ENCODE data around the gene CLCN2.

CLCN2 gene

GRCh38 chr3:184359610-184360009, 1.8 kb downstream of the CLCN2 start:
- Histone ChIP-seq H3K9ac (ENCODE audit: low read depth, low read length) (no peak overlapping the region), H3K9me3 (ENCODE audit: control insufficient read depth, insufficient read depth, low read length) (no peaks in the 10 kb centered on the region), H3K36me3 (ENCODE audit: insufficient read depth, low read length) (no peaks in the 10 kb centered on the region), H3K4me1 (ENCODE audit: insufficient read depth, low read length) (peaks cover 11% of the 10 kb centered on the region)

GRCh38 chr3:184358921-184359350, 2.5 kb downstream of the CLCN2 start:
- Histone ChIP-seq H3K9ac (ENCODE audit: low read depth, low read length) (no peak overlapping the region), H3K4me1 (ENCODE audit: insufficient read depth, low read length) (peaks cover 12% of the 10 kb centered on the region), H3K36me3 (ENCODE audit: insufficient read depth, low read length) (no peaks in the 10 kb centered on the region), H3K9me3 (ENCODE audit: control insufficient read depth, insufficient read depth, low read length) (no peaks in the 10 kb centered on the region)

DNA sequence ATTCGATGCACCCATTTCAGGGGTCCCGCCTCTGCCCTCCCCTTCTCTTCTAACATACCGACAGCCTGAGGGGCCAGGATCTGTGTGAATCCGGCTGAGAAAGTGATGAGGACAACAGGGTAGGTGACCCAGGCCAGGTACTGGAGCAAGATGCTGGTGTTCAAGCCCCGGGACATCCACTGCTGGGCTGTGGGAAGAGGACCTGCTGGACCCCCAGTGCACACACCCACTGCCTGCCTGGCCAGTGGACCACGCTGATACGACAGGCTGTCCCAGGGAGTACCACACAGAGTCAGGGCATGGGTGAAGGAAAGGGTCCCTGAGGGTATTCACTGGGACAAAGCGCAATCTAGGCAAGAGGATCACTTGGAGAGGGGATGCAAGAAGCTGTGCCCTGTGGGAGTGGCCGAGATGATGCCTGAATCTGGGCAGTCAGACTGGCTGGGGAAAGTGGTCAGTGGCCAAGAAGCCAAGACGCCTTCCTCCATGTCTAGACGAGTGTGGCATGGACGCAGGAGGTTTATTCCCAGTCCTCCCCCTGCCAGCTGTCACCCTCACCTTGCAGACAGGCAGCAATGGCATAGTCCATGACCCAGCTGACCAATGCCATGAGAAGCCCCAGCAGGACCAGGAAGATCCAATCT, 3.2 kb downstream of the CLCN2 start:
- Histone ChIP-seq H3K36me3 (ENCODE audit: insufficient read depth, low read length) (no peaks in the 10 kb centered on the region), H3K9me3 (ENCODE audit: control insufficient read depth, insufficient read depth, low read length) (no peaks in the 10 kb centered on the region), H3K4me1 (ENCODE audit: insufficient read depth, low read length) (peaks cover 12% of the 10 kb centered on the region), H3K9ac (ENCODE audit: low read depth, low read length) (no peak overlapping the region)

DNA sequence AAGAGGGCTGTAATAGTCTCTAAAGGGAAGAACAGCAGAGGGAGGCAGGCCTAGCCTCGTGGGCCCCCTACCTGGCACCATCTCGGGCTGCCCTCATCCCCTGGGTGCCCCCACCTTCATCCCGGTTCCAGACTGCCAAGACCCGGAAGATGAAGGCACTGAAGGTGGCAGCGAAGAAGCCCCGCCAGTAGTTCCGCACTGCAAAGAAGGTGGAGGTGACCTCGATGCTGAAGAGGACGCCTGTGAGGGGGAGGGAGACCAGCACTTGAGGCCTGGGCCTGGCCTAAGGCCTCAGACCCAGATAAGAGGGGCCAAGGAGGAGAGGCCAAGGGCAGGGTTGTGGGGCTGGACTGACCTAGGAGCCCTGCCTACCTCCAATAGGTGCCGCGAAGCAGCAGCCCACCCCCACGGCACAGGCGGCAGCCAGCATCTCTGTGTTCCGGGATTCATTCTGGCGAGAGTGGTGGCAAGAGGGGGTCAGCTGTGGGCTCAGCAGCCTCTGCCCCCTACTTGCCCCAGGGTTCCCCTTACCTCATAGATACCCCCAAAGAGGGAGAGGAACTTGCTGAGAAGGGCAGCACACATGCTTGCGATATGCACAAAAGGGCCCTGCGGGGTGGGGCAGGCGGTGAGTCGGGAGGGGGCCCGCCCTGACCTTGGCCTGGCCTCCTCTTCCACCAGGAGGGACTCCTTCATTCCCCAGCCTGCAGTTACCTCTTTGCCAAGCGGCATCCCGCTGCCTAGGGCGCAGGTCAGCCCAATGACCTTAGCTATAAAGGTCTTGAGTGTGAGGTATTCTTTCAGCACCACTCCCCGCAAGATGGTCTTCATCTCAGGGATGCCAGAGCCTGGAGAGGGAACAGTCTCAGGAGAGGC, 3.9 kb downstream of the CLCN2 start:
- Histone ChIP-seq H3K36me3 (ENCODE audit: insufficient read depth, low read length) (no peaks in the 10 kb centered on the region), H3K9ac (ENCODE audit: low read depth, low read length) (no peak overlapping the region)

GRCh38 chr3:184355261-184356040, 6.0 kb downstream of the CLCN2 start:
- Histone ChIP-seq H3K4me1 (ENCODE audit: insufficient read depth, low read length) (peaks cover 10% of the 10 kb centered on the region), H3K9me3 (ENCODE audit: control insufficient read depth, insufficient read depth, low read length) (no peaks in the 10 kb centered on the region), H3K9ac (ENCODE audit: low read depth, low read length) (no peak overlapping the region), H3K36me3 (ENCODE audit: insufficient read depth, low read length) (no peaks in the 10 kb centered on the region)

More for the DNA sequence above, 3.9 kb downstream of the CLCN2 start:
- H3K4me1 ChIP-seq (ENCODE audit: insufficient read depth, low read length): peaks cover 12% of the 10 kb centered on the region
- no peaks in the 10 kb centered on the region for H3K9me3 ChIP-seq (ENCODE audit: control insufficient read depth, insufficient read depth, low read length)

GRCh38 chr3:184354754-184355153, 6.7 kb downstream of the CLCN2 start:
- Histone ChIP-seq H3K36me3 (ENCODE audit: insufficient read depth, low read length) (no peaks in the 10 kb centered on the region), H3K4me1 (ENCODE audit: insufficient read depth, low read length) (peaks cover 4% of the 10 kb centered on the region), H3K9ac (ENCODE audit: low read depth, low read length) (no peak overlapping the region), H3K9me3 (ENCODE audit: control insufficient read depth, insufficient read depth, low read length) (no peaks in the 10 kb centered on the region)

DNA sequence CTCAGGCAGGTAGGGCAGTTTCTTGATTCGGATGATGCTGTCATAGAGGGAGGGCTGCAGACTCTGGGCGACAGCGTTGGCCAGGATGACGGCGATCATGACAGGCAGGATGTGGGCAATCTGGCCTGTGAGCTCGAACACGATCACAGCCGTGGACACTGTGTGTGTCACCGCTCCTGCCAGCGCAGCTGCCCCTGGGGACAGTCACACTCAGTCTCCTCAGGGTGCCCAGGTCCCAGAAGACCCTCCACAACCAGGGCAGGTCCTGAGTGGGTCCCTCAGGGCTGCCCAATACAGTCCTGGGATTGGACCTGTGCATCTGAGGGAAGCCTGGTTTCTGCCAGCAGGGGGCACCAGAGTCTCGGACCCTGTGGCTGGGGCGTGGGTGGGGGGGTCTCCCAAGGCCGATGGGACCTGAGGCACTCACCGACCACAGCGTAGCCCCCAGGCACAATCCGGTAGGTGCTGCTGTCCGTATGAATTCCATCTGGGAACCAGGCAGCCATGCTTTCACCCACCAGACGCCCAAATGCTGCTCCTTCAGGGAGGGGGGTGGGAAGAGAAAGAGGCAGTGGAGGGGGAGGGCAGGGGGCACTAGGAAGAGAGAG, 7.2 kb downstream of the CLCN2 start:
- H3K36me3 ChIP-seq (ENCODE audit: insufficient read depth, low read length): no peaks in the 10 kb centered on the region
- no peak overlapping the region for H3K9ac ChIP-seq (ENCODE audit: low read depth, low read length)
- no peaks in the 10 kb centered on the region for H3K9me3 ChIP-seq (ENCODE audit: control insufficient read depth, insufficient read depth, low read length)
- peaks cover 4% of the 10 kb centered on the region for H3K4me1 ChIP-seq (ENCODE audit: insufficient read depth, low read length)

GRCh38 chr3:184353546-184353941, 7.9 kb downstream of the CLCN2 start:
- Histone ChIP-seq H3K9ac (ENCODE audit: low read depth, low read length) (no peak overlapping the region), H3K4me1 (ENCODE audit: insufficient read depth, low read length) (peaks cover 4% of the 10 kb centered on the region), H3K9me3 (ENCODE audit: control insufficient read depth, insufficient read depth, low read length) (no peaks in the 10 kb centered on the region), H3K36me3 (ENCODE audit: insufficient read depth, low read length) (no peaks in the 10 kb centered on the region)

DNA sequence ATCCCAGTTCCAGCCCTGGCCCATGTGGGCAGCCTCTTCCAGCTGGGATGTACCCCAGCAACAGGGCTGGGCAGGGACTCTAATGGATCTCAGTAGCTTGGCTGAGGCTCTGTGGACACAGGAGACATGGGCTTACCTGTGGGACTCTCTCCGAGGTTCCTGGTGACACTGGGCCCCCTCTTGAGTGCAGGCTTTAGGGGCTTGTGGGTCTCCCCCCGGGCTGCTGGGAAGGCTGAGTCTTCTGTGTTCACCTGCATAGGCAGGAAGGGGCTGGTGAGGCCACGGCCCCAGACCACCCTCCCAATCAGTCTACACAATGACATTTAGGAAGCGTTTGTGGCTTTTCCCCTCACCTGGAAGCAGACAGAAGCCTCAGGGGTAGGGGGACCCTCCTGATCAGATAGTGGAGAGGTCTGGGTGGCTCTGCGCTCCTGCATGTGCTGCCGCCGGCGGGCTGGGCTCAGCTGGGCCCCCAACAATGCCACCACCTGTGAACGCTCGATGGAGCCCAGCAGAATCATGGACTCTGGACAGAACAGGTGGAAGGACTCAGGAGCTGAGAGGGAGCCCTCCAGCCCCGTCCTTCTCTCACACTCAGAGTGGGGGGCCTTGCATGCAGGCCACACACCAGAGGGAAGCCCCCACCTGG, 8.4 kb downstream of the CLCN2 start:
- H3K9ac ChIP-seq (ENCODE audit: low read depth, low read length): no peak overlapping the region
- H3K36me3 ChIP-seq (ENCODE audit: insufficient read depth, low read length): no peaks in the 10 kb centered on the region
- no peaks in the 10 kb centered on the region for H3K9me3 ChIP-seq (ENCODE audit: control insufficient read depth, insufficient read depth, low read length)
- peaks cover 4% of the 10 kb centered on the region for H3K4me1 ChIP-seq (ENCODE audit: insufficient read depth, low read length)

DNA sequence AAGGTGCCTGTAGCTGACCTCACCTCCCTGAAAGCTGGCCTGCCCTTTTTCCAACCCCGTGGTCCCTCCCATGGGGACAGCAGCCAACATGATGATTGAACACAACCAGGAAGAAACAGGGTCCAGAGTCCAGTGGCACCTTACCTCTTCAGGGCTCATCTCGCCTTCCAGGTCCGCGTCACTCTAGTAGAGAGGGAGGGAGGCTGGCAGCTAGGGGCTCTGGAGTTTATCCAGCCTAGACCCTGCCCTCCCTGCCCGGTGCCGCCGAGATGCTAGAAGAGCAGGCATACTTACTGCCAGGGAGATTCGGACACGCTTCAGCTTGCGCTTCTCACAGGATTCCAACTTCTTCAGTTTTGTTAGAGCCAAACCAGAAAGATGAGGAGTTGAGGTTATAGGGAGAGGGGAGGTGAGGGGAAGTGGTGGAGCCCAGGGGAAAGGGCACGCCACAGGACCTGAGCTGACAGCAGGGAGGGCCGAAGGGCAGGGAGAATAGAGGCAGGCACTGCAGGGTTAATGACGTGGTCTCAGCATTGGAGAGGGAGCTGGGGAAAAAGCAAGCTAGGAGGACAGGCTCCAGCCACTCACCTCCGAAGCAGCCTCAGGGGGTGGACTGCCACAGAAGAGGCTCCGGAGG, 9.1 kb downstream of the CLCN2 start:
- Histone ChIP-seq H3K9me3 (ENCODE audit: control insufficient read depth, insufficient read depth, low read length) (no peaks in the 10 kb centered on the region), H3K9ac (ENCODE audit: low read depth, low read length) (no peak overlapping the region)

DNA sequence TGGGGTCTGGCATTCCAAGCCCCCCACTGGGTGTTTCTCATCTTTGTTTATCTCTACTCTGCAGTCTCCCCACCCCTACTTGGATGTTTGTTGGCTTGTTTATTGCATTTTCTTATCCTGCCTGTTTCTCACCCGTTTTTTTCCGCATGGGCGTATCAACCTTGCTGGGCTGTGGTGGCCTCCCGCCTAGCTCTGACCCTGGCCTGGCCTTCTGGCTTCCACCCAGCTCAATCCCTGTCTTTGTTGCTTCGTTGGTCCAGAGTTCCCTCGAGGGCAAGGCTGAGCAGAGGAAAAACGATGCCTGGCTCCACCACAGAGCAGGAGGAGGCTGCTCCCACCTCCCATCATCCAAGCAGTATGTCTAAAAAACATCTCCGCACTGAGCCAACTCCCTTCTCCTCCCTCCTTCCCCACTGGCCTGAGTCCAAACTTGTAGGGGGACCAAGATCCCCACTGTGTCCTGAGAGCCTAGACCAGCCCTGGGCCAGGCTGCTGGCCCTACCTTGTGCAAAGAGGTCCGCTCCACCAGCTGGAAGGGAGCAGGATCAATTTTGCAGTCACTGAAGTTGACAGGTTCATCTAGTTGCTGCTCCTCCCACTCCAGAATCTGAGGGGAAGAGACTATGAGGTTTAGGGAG, 9.8 kb downstream of the CLCN2 start:
- no peaks in the 10 kb centered on the region for H3K9me3 ChIP-seq (ENCODE audit: control insufficient read depth, insufficient read depth, low read length)
- peaks cover 4% of the 10 kb centered on the region for H3K4me1 ChIP-seq (ENCODE audit: insufficient read depth, low read length)
- H3K9ac ChIP-seq (ENCODE audit: low read depth, low read length): no peak overlapping the region
- H3K36me3 ChIP-seq (ENCODE audit: insufficient read depth, low read length): no peaks in the 10 kb centered on the region

More for the DNA sequence above, 9.1 kb downstream of the CLCN2 start:
- no peaks in the 10 kb centered on the region for H3K36me3 ChIP-seq (ENCODE audit: insufficient read depth, low read length)
- peaks cover 4% of the 10 kb centered on the region for H3K4me1 ChIP-seq (ENCODE audit: insufficient read depth, low read length)

GRCh38 chr3:184350618-184351017, 10.8 kb downstream of the CLCN2 start:
- H3K4me1 ChIP-seq (ENCODE audit: insufficient read depth, low read length): peaks cover 10% of the 10 kb centered on the region
- H3K9me3 ChIP-seq (ENCODE audit: control insufficient read depth, insufficient read depth, low read length): no peaks in the 10 kb centered on the region
- no peaks in the 10 kb centered on the region for H3K36me3 ChIP-seq (ENCODE audit: insufficient read depth, low read length)
- no peak overlapping the region for H3K9ac ChIP-seq (ENCODE audit: low read depth, low read length)

Measured in ES-I3 (cell line).